ENCODE results near the gene PLA2G2C. TPM values are rescaled to one million over a fixed set of nuclear protein-coding genes. Genes with fewer than 3 reads are reported as not detected.

PLA2G2C gene
- total RNA-seq, 4 donors from 2014 or later, result not detected

DNA sequence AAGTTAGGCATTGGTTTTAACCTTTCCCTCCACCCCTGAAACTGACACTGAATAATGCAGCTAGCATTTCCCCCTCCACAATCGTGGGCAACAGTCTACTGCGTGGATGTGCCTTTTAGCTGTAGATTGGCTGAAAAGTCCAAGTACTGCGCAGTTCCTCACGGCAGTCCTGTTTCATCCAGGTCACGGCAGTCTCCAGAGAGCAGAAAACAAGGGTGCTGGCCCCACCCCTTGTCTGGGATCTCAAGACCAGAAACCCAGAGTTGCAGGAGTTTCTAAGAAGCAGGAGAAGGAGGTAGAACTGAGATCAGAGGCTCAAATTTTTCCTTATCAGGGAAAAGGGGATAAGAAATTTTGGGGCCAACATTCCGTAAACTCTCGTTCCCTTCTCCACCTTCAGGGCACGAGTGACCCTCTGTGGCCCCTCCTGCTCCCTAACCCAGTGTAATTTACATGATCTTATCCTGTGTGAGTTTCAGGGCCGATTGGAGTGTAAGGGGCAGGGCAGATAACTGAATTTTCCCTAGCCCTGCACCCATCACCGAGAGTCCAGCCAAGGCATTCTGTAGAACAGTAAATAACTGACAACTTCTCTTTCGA lies 25.9 kb upstream of the PLA2G2C start:
- no peak for DNase-seq (ENCODE audit: low spot score in 2 of 2)
- TF ChIP-seq POLR2AphosphoS5 (IDR thresholded peaks at IDR 0.05) (no peak), POLR2A (IDR thresholded peaks at IDR 0.05) (no peak), EP300 (IDR thresholded peaks at IDR 0.05) (no peak)
- TF ChIP-seq, protein P1, sequence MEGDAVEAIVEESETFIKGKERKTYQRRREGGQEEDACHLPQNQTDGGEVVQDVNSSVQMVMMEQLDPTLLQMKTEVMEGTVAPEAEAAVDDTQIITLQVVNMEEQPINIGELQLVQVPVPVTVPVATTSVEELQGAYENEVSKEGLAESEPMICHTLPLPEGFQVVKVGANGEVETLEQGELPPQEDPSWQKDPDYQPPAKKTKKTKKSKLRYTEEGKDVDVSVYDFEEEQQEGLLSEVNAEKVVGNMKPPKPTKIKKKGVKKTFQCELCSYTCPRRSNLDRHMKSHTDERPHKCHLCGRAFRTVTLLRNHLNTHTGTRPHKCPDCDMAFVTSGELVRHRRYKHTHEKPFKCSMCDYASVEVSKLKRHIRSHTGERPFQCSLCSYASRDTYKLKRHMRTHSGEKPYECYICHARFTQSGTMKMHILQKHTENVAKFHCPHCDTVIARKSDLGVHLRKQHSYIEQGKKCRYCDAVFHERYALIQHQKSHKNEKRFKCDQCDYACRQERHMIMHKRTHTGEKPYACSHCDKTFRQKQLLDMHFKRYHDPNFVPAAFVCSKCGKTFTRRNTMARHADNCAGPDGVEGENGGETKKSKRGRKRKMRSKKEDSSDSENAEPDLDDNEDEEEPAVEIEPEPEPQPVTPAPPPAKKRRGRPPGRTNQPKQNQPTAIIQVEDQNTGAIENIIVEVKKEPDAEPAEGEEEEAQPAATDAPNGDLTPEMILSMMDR (IDR thresholded peaks at IDR 0.05), result no peak
- no peak overlapping the region for H3K4me3 ChIP-seq
- H3K27me3 ChIP-seq, result peaks cover 27% of the 10 kb centered on the region
- H3K4me1 ChIP-seq, result peaks cover 15% of the 10 kb centered on the region
- no peaks in the 10 kb centered on the region for H3K9me3 ChIP-seq
- 67% methylated on average over 11 of the region's 11 CpGs for WGBS
- no peaks in the 10 kb centered on the region for H3K36me3 ChIP-seq
- H3K27ac ChIP-seq, result no peak overlapping the region

DNA sequence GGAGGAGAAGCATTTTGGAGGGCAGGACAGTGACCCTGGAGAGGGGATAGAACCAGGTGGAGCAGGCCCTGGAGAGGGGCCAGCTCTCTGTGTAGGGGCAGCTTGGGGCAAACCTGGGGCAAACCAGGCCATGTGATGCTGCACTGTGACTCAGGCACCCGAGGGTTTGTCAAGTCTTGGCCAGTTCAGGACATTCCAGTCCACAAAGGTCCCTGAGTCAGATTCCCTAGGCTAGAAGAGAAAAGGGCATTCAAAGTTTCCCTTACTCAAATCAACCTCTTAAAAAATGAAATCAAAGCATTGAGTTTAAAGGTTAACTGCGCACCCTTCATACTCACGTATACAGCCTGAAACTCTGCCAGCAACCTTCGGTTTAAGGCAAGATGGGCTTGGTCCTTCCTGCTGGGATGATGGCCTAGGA lies 25.2 kb upstream of the PLA2G2C start:
- no peak for TF ChIP-seq EP300 (IDR thresholded peaks at IDR 0.05)
- no peak for TF ChIP-seq POLR2AphosphoS5 (IDR thresholded peaks at IDR 0.05)
- no peak for TF ChIP-seq POLR2A (IDR thresholded peaks at IDR 0.05)
- TF ChIP-seq, protein P1 (IDR thresholded peaks at IDR 0.05), result no peak
- no peak for DNase-seq (ENCODE audit: low spot score in 2 of 2)
- Histone ChIP-seq H3K36me3 (no peaks in the 10 kb centered on the region), H3K27me3 (peaks cover 25% of the 10 kb centered on the region), H3K4me3 (no peak overlapping the region), H3K9me3 (no peaks in the 10 kb centered on the region), H3K4me1 (peaks cover 15% of the 10 kb centered on the region), H3K27ac (no peak overlapping the region)
- WGBS, result 55% methylated on average over 4 of the region's 4 CpGs

DNA sequence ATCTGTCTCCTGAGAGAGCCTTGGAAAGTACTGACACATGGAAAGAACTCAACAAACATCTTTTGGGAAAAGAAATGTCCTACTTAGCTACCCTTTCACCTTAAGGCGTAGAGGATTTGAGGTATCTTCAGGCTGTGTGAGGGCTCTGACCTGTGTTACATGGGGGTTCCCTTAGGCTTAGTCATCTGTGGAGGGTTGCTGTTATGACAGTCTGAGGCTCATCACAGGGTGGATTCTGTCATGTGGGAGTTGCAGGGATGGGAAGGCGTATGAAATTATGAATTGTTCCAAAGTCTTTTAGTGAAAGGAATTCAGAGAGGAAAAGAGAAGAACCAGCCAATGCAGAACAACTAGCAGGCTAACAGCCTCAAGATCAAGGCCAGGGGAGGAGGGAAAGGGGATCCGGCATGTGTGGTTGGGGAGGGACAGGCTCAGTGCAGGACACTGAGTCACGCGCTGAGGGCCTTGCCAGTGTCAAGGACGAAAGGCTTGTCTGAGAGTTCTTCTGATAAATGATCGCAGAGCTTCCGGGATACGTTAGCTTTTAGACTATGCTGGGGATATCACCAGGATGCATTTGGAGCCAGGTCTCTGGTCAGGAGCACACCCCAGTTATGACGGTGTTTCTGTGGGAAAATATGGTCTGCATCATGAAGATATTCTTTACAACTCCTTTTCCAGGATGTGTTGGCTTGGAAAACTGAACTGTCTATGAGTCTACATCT lies 24.6 kb upstream of the PLA2G2C start:
- no peaks in the 10 kb centered on the region for H3K36me3 ChIP-seq
- 84% methylated on average over 10 of the region's 10 CpGs for WGBS
- H3K4me1 ChIP-seq, result peaks cover 15% of the 10 kb centered on the region
- H3K27me3 ChIP-seq, result peaks cover 22% of the 10 kb centered on the region
- no peak overlapping the region for H3K4me3 ChIP-seq
- no peaks in the 10 kb centered on the region for H3K9me3 ChIP-seq
- TF ChIP-seq, protein P1 (IDR thresholded peaks at IDR 0.05), result no peak
- TF ChIP-seq EP300 (IDR thresholded peaks at IDR 0.05) (no peak), POLR2A (IDR thresholded peaks at IDR 0.05) (no peak), POLR2AphosphoS5 (IDR thresholded peaks at IDR 0.05) (no peak)
- no peak for DNase-seq (ENCODE audit: low spot score in 2 of 2)
- no peak overlapping the region for H3K27ac ChIP-seq

DNA sequence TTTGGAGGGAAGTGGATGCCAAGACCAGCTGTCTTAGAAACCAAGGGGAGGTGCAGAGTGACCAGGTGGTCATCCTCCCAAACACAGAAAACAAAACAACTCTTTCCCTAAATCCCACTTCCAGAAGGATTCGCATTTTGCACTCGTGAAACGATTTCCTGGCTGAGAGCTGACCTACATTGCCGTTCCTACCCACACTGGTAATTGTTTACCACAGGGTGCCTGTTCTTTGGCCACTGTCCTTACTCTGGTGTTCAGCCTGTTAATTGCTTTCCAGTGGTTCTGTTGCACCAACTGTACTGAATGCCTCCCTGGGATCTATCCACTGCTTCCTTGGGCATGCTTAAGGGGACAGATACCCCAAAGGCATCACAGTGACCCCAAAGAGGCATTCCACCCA lies 23.2 kb upstream of the PLA2G2C start:
- Histone ChIP-seq H3K36me3 (no peaks in the 10 kb centered on the region), H3K27ac (no peak overlapping the region), H3K27me3 (peaks cover 12% of the 10 kb centered on the region), H3K4me1 (peaks cover 15% of the 10 kb centered on the region), H3K4me3 (no peak overlapping the region), H3K9me3 (no peaks in the 10 kb centered on the region)
- DNase-seq (ENCODE audit: low spot score in 2 of 2), result no peak
- 81% methylated on average over 4 of the region's 4 CpGs for WGBS
- TF ChIP-seq, protein P1 (IDR thresholded peaks at IDR 0.05), result no peak
- TF ChIP-seq POLR2A (IDR thresholded peaks at IDR 0.05), result no peak
- no peak for TF ChIP-seq POLR2AphosphoS5 (IDR thresholded peaks at IDR 0.05)
- TF ChIP-seq EP300 (IDR thresholded peaks at IDR 0.05), result no peak

DNA sequence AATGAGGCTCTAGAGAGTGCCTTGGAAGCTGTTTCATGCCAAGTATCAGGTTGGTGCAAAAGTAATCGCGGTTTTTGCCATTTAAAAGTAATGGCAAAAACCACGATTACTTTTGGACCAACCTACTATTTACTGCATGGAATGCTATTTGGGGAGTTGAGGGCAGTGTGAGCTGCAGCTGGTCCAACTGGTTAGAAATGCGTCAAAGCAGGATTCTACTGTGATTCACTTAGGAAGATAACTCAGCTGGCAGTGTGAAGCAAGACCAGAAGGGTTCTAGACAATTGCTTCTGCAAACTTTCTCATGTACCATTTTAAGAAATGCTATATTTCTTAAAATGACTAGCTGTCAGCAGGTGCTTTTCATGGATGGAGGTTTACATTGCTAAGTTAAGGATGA lies 21.2 kb upstream of the PLA2G2C start:
- Histone ChIP-seq H3K36me3 (no peaks in the 10 kb centered on the region), H3K27ac (no peak overlapping the region), H3K9me3 (no peaks in the 10 kb centered on the region), H3K27me3 (peaks cover 5% of the 10 kb centered on the region), H3K4me3 (no peak overlapping the region), H3K4me1 (peaks cover 8% of the 10 kb centered on the region)
- 77% methylated on average over 4 of the region's 4 CpGs for WGBS
- DNase-seq (ENCODE audit: low spot score in 2 of 2), result no peak
- TF ChIP-seq, protein P1 (IDR thresholded peaks at IDR 0.05), result no peak
- TF ChIP-seq POLR2AphosphoS5 (IDR thresholded peaks at IDR 0.05) (no peak), EP300 (IDR thresholded peaks at IDR 0.05) (no peak), POLR2A (IDR thresholded peaks at IDR 0.05) (no peak)
